Activated B cell treated with CpG ODN at 0.5 μM for 24 hours (primary cell): ENCODE data around the gene GATA3. TPM values are rescaled to one million over a fixed set of nuclear protein-coding genes. Genes with fewer than 3 reads are reported as not detected.

Source experiments
- ATAC-seq: fragments of 200-7000 bp; cut with Tn5 transposase; one replicate; pipeline ENCODE4 v1.10.0; 2021; ENCODE audit warnings: low read depth, mild to moderate bottlenecking, moderate library complexity
- CTCF ChIA-PET: fragments of 350-600 bp; sonication (Branson Sonifier 250); formaldehyde crosslinking; loops from one replicate; lab custom pipeline; 2021; ENCODE audit warnings: antibody characterized with exemption; lab: Charles Lee
- POLR2A ChIA-PET: fragments of 350-600 bp; sonication (Branson Sonifier 250); formaldehyde crosslinking; loops from one replicate; lab custom pipeline; 2021; ENCODE audit warnings: antibody characterized with exemption; lab: Charles Lee
- DNase-seq: peaks from one replicate; pipeline ENCODE4 v3.0.0; 2022
- H3K27ac Mint-ChIP-seq: one replicate; pipeline ENCODE4 v1.8.0; 2020; ENCODE audit warnings: mixed read lengths
- H3K27me3 Mint-ChIP-seq: one replicate; pipeline ENCODE4 v1.8.0; 2021; ENCODE audit warnings: mixed read lengths
- H3K36me3 Mint-ChIP-seq: one replicate; pipeline ENCODE4 v1.8.0; 2021; ENCODE audit warnings: low read depth, mixed read lengths
- H3K4me1 Mint-ChIP-seq: one replicate; pipeline ENCODE4 v1.8.0; 2021; ENCODE audit warnings: mixed read lengths
- H3K4me3 Mint-ChIP-seq: one replicate; pipeline ENCODE4 v1.8.0; 2020; ENCODE audit warnings: mild to moderate bottlenecking, mixed read lengths
- H3K9me3 Mint-ChIP-seq: one replicate; pipeline ENCODE4 v1.8.0; 2020; ENCODE audit warnings: mixed read lengths
- CTCF ChIP-seq: fragments of 200-600 bp; IDR thresholded peaks from one replicate; pipeline ENCODE4 v1.8.0; 2022; ENCODE audit warnings: antibody characterized with exemption, mild to moderate bottlenecking
- intact Hi-C: fragments of 100-400 bp; cut with micrococcal nuclease; formaldehyde crosslinking; loops from one replicate; pipeline ENCODE4 v1.15.1; 2024
- total RNA-seq: library from RNA; stranded (reverse); gene quantifications from 2 replicates; pipeline ENCODE4 v1.2.3, GENCODE V29; 2022

GATA3 gene
- total RNA-seq, 1 donor from 2014 or later = 0.53 TPM

- H3K36me3 Mint-ChIP-seq = no peaks in the 10 kb centered on the region
- ATAC-seq (no peak), DNase-seq (no peak)
- H3K4me1 Mint-ChIP-seq = no peaks in the 10 kb centered on the region
- ChIA-PET POLR2A (no interaction called here), CTCF (no interaction called here)
- no peak overlapping the region for H3K27ac Mint-ChIP-seq
- intact Hi-C loops = no loop called here
- no peak overlapping the region for H3K4me3 Mint-ChIP-seq
- no peak for TF ChIP-seq CTCF
- no peaks in the 10 kb centered on the region for H3K9me3 Mint-ChIP-seq
- H3K27me3 Mint-ChIP-seq = no peaks in the 10 kb centered on the region
Measured at GRCh38 chr10:8114741-8115617, 60.5 kb downstream of the GATA3 start.

GRCh38 chr10:8115618-8115980 lies 61.1 kb downstream of the GATA3 start:
- no peak overlapping the region for H3K4me3 Mint-ChIP-seq
- ChIA-PET CTCF (no interaction called here), POLR2A (no interaction called here)
- H3K27me3 Mint-ChIP-seq = no peaks in the 10 kb centered on the region
- no peak for TF ChIP-seq CTCF
- H3K27ac Mint-ChIP-seq = no peak overlapping the region
- DNase-seq (no peak), ATAC-seq (no peak)
- no peaks in the 10 kb centered on the region for H3K9me3 Mint-ChIP-seq
- H3K36me3 Mint-ChIP-seq = no peaks in the 10 kb centered on the region
- intact Hi-C loops = no loop called here
- H3K4me1 Mint-ChIP-seq = no peaks in the 10 kb centered on the region

GRCh38 chr10:8116474-8116873 lies 62.0 kb downstream of the GATA3 start:
- Mint-ChIP-seq H3K36me3 (no peaks in the 10 kb centered on the region), H3K4me3 (no peak overlapping the region), H3K27me3 (no peaks in the 10 kb centered on the region), H3K27ac (no peak overlapping the region), H3K9me3 (no peaks in the 10 kb centered on the region), H3K4me1 (no peaks in the 10 kb centered on the region)
- DNase-seq (no peak), ATAC-seq (no peak)
- TF ChIP-seq CTCF = no peak
- ChIA-PET POLR2A (no interaction called here), CTCF (no interaction called here)
- intact Hi-C loops = no loop called here

GRCh38 chr10:8116926-8117493 lies 62.5 kb downstream of the GATA3 start:
- ATAC-seq = no peak
- POLR2A ChIA-PET = no interaction called here
- CTCF ChIA-PET = no interaction called here
- Mint-ChIP-seq H3K36me3 (no peaks in the 10 kb centered on the region), H3K9me3 (no peaks in the 10 kb centered on the region), H3K27ac (no peak overlapping the region), H3K4me1 (no peaks in the 10 kb centered on the region), H3K27me3 (no peaks in the 10 kb centered on the region), H3K4me3 (no peak overlapping the region)
- no peak for TF ChIP-seq CTCF
- intact Hi-C loops = no loop called here
- no peak for DNase-seq

GRCh38 chr10:8121201-8121890 lies 66.9 kb downstream of the GATA3 start:
- CTCF ChIA-PET = no interaction called here
- POLR2A ChIA-PET = no interaction called here
- no peak overlapping the region for H3K4me3 Mint-ChIP-seq
- H3K27ac Mint-ChIP-seq = no peak overlapping the region
- DNase-seq = no peak
- H3K9me3 Mint-ChIP-seq = no peaks in the 10 kb centered on the region
- intact Hi-C loops = no loop called here
- no peak for TF ChIP-seq CTCF
- H3K4me1 Mint-ChIP-seq = no peaks in the 10 kb centered on the region
- no peaks in the 10 kb centered on the region for H3K36me3 Mint-ChIP-seq
- ATAC-seq = no peak
- no peaks in the 10 kb centered on the region for H3K27me3 Mint-ChIP-seq
